Measurements from ENCODE around the gene IGF2BP2. TPM values are rescaled to one million over a fixed set of nuclear protein-coding genes. Genes with fewer than 3 reads are reported as not detected.
"Not testable (repeated sequence)": the region's sequence is repeated elsewhere in the genome, so short reads cannot be mapped to it uniquely, and the experiment has no call there.

IGF2BP2 gene
- total RNA-seq, 2 experiments from 2014 or later, result 0.09 TPM; not detected in 1

DNA sequence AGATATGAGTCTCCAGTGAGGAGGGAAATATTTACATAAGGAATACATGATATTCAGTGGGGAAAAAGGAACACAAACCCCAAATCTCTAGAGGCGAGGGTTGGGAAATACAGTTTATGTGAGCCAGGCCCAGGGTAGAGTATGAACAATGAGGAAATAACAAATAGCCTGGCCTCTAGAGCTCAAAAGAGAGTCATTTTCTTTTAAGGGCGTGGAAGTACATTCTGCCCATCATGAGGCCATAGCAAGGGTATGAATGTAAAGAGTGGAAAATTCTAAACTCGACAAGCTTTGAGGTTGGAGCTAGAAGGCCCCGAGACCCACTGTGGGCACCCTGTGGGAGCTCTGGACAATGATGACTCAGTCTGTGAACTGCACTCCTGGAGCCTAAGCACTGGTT lies 27.8 kb upstream of the IGF2BP2 start:
- DNase-seq (no peak), ATAC-seq (no peak)
- Mint-ChIP-seq H3K9me3 (ENCODE audit: low read depth) (no peaks in the 10 kb centered on the region), H3K4me3 (no peak overlapping the region), H3K27ac (no peak overlapping the region), H3K36me3 (no peaks in the 10 kb centered on the region), H3K27me3 (no peaks in the 10 kb centered on the region), H3K4me1 (no peaks in the 10 kb centered on the region)
- CTCF ChIA-PET, result no interaction called here

DNA sequence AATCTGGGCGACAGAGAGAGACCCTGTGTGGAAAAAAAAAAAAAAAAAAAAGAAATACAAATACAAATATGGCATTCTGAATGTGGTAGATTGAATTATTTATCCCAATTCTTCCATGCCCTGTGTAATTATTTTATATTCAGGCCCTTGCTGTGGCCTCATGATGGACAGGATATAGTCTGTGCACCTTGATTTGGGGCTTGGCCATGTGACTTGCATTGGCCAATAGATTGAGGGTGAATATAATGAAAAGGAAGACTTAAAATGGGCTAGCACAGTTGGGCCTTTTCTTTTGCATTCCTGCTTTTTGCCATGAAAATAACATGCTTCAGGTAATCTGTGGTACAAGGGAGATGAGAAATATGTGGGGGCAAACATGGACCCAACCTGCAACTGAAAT lies 27.1 kb upstream of the IGF2BP2 start:
- H3K36me3 Mint-ChIP-seq, result no peaks in the 10 kb centered on the region
- DNase-seq (no peak), ATAC-seq (no peak)
- CTCF ChIA-PET, result no interaction called here
- H3K4me1 Mint-ChIP-seq, result no peaks in the 10 kb centered on the region
- H3K9me3 Mint-ChIP-seq (ENCODE audit: low read depth), result no peaks in the 10 kb centered on the region
- H3K4me3 Mint-ChIP-seq, result no peak overlapping the region
- no peak overlapping the region for H3K27ac Mint-ChIP-seq
- peaks cover 2% of the 10 kb centered on the region for H3K27me3 Mint-ChIP-seq

DNA sequence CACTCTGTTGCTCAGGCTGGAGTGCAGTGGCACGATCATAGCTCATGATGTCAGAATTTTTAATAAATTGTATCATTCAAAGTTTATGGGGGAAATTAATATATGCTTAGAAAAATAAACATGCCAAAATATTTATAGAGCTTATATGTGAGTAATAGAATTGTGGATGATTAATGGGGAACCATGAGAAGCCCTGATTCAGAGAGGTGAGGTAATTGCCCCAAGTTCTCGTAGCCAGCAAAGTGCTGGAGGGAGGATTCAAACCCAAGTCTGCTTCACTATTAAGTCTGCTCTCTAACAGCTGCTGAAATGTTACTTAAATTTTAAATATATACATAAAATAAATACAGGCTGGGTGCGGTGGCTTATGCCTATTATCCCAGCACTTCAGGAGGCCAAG lies 26.2 kb upstream of the IGF2BP2 start:
- Mint-ChIP-seq H3K36me3 (no peaks in the 10 kb centered on the region), H3K4me1 (no peaks in the 10 kb centered on the region), H3K27me3 (peaks cover 3% of the 10 kb centered on the region), H3K4me3 (no peak overlapping the region), H3K9me3 (ENCODE audit: low read depth) (no peaks in the 10 kb centered on the region), H3K27ac (no peak overlapping the region)
- DNase-seq (no peak), ATAC-seq (no peak)
- CTCF ChIA-PET, result no interaction called here

DNA sequence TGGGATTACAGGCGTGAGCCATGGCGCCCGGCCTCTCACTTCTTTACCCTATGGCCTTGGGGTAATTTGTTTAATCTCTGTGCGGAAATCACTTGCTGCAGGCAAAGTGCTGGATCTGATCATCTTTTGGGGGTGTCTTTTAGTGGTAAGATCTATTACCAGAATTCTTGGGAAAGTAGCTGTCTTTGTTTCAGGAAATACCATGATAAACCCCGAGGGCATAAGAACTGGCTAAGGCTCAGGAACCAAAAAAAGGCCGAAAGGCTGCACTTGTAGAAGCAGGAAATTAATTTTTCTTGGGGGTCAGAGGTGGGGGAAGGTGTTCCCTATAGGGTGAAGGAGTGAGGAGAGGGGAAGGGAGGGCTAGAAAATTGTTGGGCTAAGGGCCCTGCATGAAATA lies 22.7 kb upstream of the IGF2BP2 start:
- H3K27me3 Mint-ChIP-seq, result peaks cover 19% of the 10 kb centered on the region
- CTCF ChIA-PET, result no interaction called here

DNA sequence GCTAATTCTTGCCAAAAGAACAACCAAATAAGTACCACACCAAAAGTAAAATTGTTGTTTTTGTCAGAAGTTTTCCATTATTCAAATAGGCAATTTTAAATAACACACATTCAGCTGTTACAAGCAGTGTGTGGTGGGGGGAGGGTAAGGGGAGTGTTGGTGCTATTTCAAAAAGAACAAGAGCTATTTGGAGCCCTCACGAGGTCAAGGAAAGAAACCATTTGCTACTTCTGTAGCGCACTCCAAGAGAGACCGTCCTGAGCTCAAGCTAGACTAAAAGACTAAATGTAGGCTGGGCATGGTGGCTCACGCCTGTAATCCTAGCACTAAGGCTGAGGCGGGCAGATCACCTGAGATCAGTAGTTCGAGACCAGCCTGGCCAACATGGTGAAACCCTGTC lies 21.2 kb upstream of the IGF2BP2 start:
- CTCF ChIA-PET, result interaction anchor here (1.5 kb wide), 1 partner anchor 78 kb away, joined by 3 read pairs; no protein-coding TSS in a partner anchor
- Mint-ChIP-seq H3K36me3 (no peaks in the 10 kb centered on the region), H3K27ac (no peak overlapping the region), H3K4me3 (no peak overlapping the region), H3K4me1 (no peaks in the 10 kb centered on the region), H3K9me3 (ENCODE audit: low read depth) (no peaks in the 10 kb centered on the region), H3K27me3 (peaks cover 22% of the 10 kb centered on the region)
- ATAC-seq (no peak), DNase-seq (no peak)

More for the DNA sequence above, 22.7 kb upstream of the IGF2BP2 start:
- DNase-seq (no peak), ATAC-seq (no peak)
- no peak overlapping the region for H3K4me3 Mint-ChIP-seq
- no peaks in the 10 kb centered on the region for H3K4me1 Mint-ChIP-seq
- no peaks in the 10 kb centered on the region for H3K9me3 Mint-ChIP-seq (ENCODE audit: low read depth)
- H3K27ac Mint-ChIP-seq, result no peak overlapping the region
- H3K36me3 Mint-ChIP-seq, result no peaks in the 10 kb centered on the region

DNA sequence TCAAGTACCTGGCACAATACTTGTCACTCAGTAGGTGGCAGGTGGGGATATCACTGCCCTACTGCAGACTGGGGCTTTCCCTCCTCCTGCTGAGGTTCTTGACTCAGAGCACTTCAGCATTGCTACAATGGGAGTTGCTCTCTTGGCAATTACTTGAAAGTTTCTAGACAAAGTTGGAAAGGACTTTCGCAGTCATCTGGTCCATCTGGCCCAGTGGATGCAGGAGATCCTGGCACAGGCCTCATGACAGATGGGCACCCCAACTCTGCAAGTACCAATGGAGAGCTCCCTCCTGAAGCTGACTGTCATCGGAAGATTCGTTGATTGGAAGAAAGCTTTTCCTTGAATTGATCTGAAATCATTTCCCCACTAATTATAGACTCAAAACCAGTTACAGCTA lies 19.2 kb upstream of the IGF2BP2 start:
- Mint-ChIP-seq H3K27me3 (peaks cover 23% of the 10 kb centered on the region), H3K4me1 (no peaks in the 10 kb centered on the region), H3K9me3 (ENCODE audit: low read depth) (no peaks in the 10 kb centered on the region), H3K36me3 (no peaks in the 10 kb centered on the region), H3K4me3 (no peak overlapping the region), H3K27ac (no peak overlapping the region)
- CTCF ChIA-PET, result no interaction called here
- no peak for ATAC-seq
- DNase-seq, result no peak

DNA sequence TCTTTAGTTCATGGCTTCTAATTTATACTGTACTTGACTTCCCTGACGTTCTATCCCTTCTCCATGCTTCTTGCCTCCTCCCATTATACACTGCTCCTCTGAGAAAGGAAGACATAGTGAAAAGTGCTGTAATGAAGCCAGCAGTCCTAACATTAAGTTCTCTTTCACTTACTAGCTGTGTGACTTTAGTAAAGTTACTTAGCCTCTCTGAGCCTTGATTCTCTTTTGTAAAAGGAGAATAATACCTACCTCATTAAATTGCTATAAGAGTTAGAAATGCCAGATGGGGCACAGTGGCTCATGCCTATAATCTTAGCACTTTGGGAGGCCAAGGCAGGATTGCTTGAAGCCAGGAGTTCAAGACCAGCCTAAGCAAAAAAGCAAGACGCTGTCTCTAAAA lies 18.8 kb upstream of the IGF2BP2 start:
- no peaks in the 10 kb centered on the region for H3K36me3 Mint-ChIP-seq
- peaks cover 26% of the 10 kb centered on the region for H3K27me3 Mint-ChIP-seq
- H3K9me3 Mint-ChIP-seq (ENCODE audit: low read depth), result no peaks in the 10 kb centered on the region
- ATAC-seq, result no peak
- no peak overlapping the region for H3K27ac Mint-ChIP-seq
- H3K4me1 Mint-ChIP-seq, result no peaks in the 10 kb centered on the region
- DNase-seq, result no peak
- H3K4me3 Mint-ChIP-seq, result no peak overlapping the region
- CTCF ChIA-PET, result no interaction called here

DNA sequence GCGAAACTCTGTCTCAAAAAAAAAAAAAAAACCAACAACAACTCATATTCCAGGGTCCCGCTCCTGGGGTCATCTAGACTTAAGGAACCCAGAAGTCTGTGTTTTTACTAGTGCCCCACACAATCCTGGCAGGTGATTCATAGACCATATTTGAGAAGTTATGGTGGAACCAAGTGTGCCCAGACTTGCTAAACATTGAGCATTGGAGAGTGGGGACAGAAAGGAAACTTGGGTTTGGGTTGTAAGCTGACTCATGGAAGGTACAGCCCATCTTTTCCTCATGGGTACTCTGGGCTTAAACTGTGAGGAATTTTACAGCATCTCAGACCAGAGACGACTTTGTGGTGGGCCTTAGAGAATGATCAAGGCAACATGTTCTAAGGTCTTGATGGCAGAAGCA lies 18.3 kb upstream of the IGF2BP2 start:
- ATAC-seq (no peak), DNase-seq (no peak)
- Mint-ChIP-seq H3K27me3 (peaks cover 30% of the 10 kb centered on the region), H3K4me1 (no peaks in the 10 kb centered on the region), H3K4me3 (no peak overlapping the region), H3K27ac (no peak overlapping the region), H3K36me3 (no peaks in the 10 kb centered on the region), H3K9me3 (ENCODE audit: low read depth) (no peaks in the 10 kb centered on the region)
- CTCF ChIA-PET, result no interaction called here

DNA sequence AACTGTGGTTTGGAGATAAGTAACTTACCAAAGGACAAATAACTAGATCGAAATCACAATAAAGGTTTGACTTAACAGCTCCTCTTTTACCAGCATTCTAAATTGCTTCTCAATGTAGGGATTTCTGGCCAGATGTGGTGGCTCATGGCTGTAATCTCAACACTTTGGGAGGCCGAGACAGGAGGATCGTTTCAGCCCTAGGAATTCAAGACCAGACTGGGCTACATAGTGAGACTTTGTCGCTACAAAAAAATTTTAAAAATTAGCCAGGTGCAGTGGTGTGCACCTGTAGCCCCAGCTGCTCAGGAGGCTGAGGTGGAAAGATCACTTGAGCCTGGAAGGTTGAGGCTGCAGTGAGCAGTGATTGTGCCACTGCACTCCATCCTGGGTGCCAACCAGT lies 17.4 kb upstream of the IGF2BP2 start:
- peaks cover 32% of the 10 kb centered on the region for H3K27me3 Mint-ChIP-seq
- ATAC-seq (no peak), DNase-seq (no peak)
- H3K4me1 Mint-ChIP-seq, result no peaks in the 10 kb centered on the region
- H3K36me3 Mint-ChIP-seq, result no peaks in the 10 kb centered on the region
- no peak overlapping the region for H3K27ac Mint-ChIP-seq
- no peak overlapping the region for H3K4me3 Mint-ChIP-seq
- CTCF ChIA-PET, result interaction anchor here (0.6 to 0.7 kb wide), 2 partner anchors 23 to 62 kb away, joined by 3 to 4 read pairs; no protein-coding TSS in a partner anchor
- no peaks in the 10 kb centered on the region for H3K9me3 Mint-ChIP-seq (ENCODE audit: low read depth)

DNA sequence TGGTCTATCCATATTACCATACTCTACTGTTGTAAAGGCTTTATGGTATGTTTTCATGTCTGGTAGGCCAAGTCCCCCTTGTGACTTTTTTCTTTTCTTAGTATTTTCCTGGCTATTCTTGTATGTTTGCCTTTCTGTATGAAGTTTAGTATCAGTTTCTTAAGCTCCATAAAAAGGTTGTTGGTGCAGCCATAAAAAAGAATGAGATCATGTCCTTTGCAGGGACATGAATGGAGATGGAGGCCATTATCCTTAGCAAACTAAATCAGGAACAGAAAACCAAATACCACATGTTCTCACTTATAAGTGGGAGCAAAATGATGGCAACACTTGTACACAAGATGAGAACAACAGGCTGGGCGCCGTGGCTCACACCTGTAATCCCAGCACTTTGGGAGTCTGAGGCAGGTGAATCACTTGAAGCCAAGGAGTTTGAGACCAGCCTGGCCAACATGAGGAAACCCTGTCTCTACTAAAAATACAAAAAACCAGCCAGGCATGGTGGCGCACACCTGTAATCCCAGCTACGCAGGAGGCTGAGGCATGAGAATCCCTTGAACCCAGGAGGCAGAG lies 13.7 kb upstream of the IGF2BP2 start:
- DNase-seq; H3K9me3 Mint-ChIP-seq (ENCODE audit: low read depth); H3K27ac Mint-ChIP-seq; H3K4me3 Mint-ChIP-seq; H3K36me3 Mint-ChIP-seq; CTCF ChIA-PET; ATAC-seq; H3K4me1 Mint-ChIP-seq: not testable (repeated sequence)
- peaks cover 19% of the 10 kb centered on the region for H3K27me3 Mint-ChIP-seq

DNA sequence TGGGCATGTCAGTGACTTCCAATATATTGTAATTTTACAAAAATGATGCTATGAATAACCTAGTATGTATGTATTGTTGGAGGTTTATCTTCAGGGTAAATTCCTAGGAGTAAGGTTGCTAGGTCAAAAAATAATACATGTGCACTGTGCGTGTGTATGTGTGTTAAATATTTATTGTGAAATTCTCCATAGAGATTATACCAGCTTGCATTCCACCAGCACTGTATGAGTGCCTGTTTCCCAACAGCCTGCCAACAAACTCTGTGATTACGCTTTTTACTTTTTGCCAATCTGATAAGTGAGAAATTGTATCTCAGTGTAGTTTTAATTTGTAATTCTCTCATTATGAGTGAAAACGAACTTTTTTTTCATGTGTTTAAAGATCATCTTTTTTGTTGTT lies 12.6 kb upstream of the IGF2BP2 start:
- CTCF ChIA-PET, result no interaction called here
- H3K36me3 Mint-ChIP-seq, result no peaks in the 10 kb centered on the region

DNA sequence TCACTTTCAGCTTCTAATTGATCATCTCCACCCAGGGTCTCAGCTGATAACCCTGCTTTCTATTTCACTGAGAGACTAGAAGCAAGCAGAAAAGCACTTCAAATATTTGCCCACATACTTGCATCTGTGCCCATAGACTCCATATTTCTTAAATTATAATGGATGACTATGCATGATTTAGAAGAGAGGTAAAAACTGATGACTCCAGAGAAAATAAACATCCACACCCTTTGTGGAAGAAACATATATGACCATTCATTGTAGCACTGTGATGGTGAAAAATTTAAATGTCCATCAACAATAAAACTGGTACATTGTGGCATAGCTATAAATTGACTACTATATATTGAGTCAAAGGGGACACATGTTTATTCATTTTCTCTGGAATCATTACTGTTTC lies 7.1 kb upstream of the IGF2BP2 start:
- ATAC-seq (no peak), DNase-seq (no peak)
- H3K4me1 Mint-ChIP-seq, result no peaks in the 10 kb centered on the region
- peaks cover 50% of the 10 kb centered on the region for H3K27me3 Mint-ChIP-seq
- no peaks in the 10 kb centered on the region for H3K36me3 Mint-ChIP-seq
- no peak overlapping the region for H3K27ac Mint-ChIP-seq
- CTCF ChIA-PET, result no interaction called here
- H3K9me3 Mint-ChIP-seq (ENCODE audit: low read depth), result no peaks in the 10 kb centered on the region
- H3K4me3 Mint-ChIP-seq, result no peak overlapping the region

More for the DNA sequence above, 12.6 kb upstream of the IGF2BP2 start:
- Mint-ChIP-seq H3K4me1 (no peaks in the 10 kb centered on the region), H3K27me3 (peaks cover 22% of the 10 kb centered on the region), H3K9me3 (ENCODE audit: low read depth) (no peaks in the 10 kb centered on the region), H3K4me3 (no peak overlapping the region), H3K27ac (no peak overlapping the region)
- ATAC-seq (no peak), DNase-seq (no peak)

DNA sequence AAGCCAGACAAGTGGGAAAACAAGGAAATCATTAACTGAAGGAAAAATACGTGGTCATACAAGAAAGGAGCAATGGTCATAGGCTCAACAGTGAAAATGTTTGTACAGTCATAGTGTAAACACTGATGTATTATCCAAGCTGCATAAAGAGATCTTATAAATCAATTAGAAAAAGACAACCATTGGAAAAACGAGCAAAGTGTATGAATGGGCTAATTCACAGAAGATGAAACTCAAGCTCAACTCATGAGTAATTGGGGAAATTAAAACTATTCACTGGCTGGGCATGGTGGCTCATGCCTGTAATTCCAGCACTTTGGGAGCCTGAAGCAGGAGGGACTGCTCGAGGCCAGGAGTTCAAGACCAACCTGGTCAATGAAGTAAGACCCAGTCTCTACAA lies 6.4 kb upstream of the IGF2BP2 start:
- ATAC-seq, result no peak
- no peaks in the 10 kb centered on the region for H3K36me3 Mint-ChIP-seq
- DNase-seq, result no peak
- peaks cover 3% of the 10 kb centered on the region for H3K4me1 Mint-ChIP-seq
- H3K9me3 Mint-ChIP-seq (ENCODE audit: low read depth), result no peaks in the 10 kb centered on the region
- CTCF ChIA-PET, result no interaction called here
- no peak overlapping the region for H3K27ac Mint-ChIP-seq
- H3K27me3 Mint-ChIP-seq, result peaks cover 58% of the 10 kb centered on the region
- H3K4me3 Mint-ChIP-seq, result no peak overlapping the region

DNA sequence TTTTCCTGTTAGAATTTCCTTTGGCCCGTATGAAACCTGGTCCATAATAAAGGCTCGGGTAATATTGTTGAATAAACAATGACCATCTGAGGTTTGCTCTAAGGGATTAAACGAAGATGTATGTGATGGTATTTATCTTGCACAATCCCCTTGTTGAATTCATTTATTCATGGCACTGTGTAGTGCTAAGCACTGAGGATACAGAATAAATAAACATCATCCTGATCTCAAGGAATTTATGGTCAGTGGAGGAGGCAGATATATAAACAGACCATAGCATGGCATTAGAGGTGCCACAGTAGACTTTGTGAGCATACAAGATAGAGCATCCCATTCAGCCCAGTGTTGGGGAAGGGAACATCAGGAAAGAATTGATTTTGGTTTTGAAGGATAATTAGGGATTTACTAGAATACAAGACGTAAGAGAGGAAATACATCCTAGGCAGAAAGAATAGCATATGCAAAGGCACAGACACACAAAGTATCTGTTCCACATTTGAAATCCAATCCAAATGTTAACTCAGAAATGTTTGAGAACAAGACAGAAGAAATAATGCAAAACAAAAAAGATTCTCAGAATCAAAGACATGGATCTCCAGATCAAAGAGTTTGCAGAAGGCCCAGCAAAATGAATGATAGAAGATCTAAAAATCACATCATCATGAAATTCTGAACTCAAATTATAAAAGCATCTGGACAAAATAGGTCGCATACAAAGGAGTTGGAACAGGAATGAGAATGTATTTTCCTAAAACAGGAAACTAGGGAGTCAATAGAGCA lies 5.4 kb upstream of the IGF2BP2 start:
- H3K9me3 Mint-ChIP-seq (ENCODE audit: low read depth), result no peaks in the 10 kb centered on the region
- DNase-seq (no peak), ATAC-seq (no peak)
- H3K4me3 Mint-ChIP-seq, result no peak overlapping the region
- H3K27me3 Mint-ChIP-seq, result peaks cover 64% of the 10 kb centered on the region
- CTCF ChIA-PET, result no interaction called here
- no peaks in the 10 kb centered on the region for H3K36me3 Mint-ChIP-seq
- H3K27ac Mint-ChIP-seq, result no peak overlapping the region
- H3K4me1 Mint-ChIP-seq, result peaks cover 5% of the 10 kb centered on the region

All from activated CD8-positive, alpha-beta memory T cell treated with anti-CD3 and anti-CD28 coated beads, Interleukin-2, amount 10 ng/mL, durations not matched to agents 7 days and 5 days (primary cell).